Colonic mucosa (tissue), 4 donors: ENCODE data around the gene LAMTOR2. TPM values are rescaled to one million over a fixed set of nuclear protein-coding genes. Genes with fewer than 3 reads are reported as not detected.

Experiments
- DNase-seq: peaks from one replicate; pipeline ENCODE4 v3.0.0-alpha.2; 2020
- H3K27ac ChIP-seq: fragments of 200-600 bp; one replicate; pipeline ENCODE4 v1.8.0; 2021
- H3K27me3 ChIP-seq: fragments of 200-600 bp; one replicate; pipeline ENCODE4 v1.8.0; 2021
- H3K36me3 ChIP-seq: fragments of 200-600 bp; one replicate; pipeline ENCODE4 v1.8.0; 2021
- H3K4me1 ChIP-seq: fragments of 200-600 bp; one replicate; pipeline ENCODE4 v1.8.0; 2021; ENCODE audit warnings: mild to moderate bottlenecking
- H3K4me3 ChIP-seq: fragments of 200-600 bp; one replicate; pipeline ENCODE4 v1.8.0; 2021
- H3K9ac ChIP-seq, 2 donors: one replicate each; pipeline ENCODE4 v1.7.0; 2013; ENCODE audit warnings: control low read depth in 2 of 2, low read depth in 2 of 2, low read length in 2 of 2
- H3K9me3 ChIP-seq: fragments of 200-600 bp; one replicate; pipeline ENCODE4 v1.8.0; 2021
- CTCF ChIP-seq: fragments of 200-600 bp; IDR thresholded peaks from one replicate; pipeline ENCODE4 v1.8.0; 2022; ENCODE audit warnings: antibody characterized with exemption, mild to moderate bottlenecking
- intact Hi-C: fragments of 100-400 bp; cut with DNase I; formaldehyde crosslinking; loops from one replicate; pipeline ENCODE4 v1.14.1; 2022
- total RNA-seq, 2 donors: library from RNA; stranded (reverse); fragmentation: NEBNext Ultra II Directional in 1 of 2; extraction: Animal tissue kit (Norgen Biotek cat#: 25700) in 1 of 2; gene quantifications; one replicate each; pipeline ENCODE4 v1.2.1, GENCODE V29; 2021
- donor health status: healthy.
- donor health status: DM: no; HTN: no; CAD: no.
- donor health status: DM: no; HTN: no; CAD: no.

Gene LAMTOR2
- total RNA-seq, 2 donors from 2014 or later: 69.4 to 83.9 TPM

- DNase-seq: peak; percentile 35
- no peaks in the 10 kb centered on the region for H3K27me3 ChIP-seq
- no peak for TF ChIP-seq CTCF
- H3K9me3 ChIP-seq: no peaks in the 10 kb centered on the region
- H3K4me1 ChIP-seq: peaks cover 33% of the 10 kb centered on the region
- peak overlapping the region; percentile 94 for H3K27ac ChIP-seq
- peak overlapping the region; percentile 35 for H3K4me3 ChIP-seq
- intact Hi-C loops: no loop called here
- peak overlapping the region; percentile 77 to 81 for H3K9ac ChIP-seq
- H3K36me3 ChIP-seq: no peaks in the 10 kb centered on the region
These were observed 52.3 kb downstream of the LAMTOR2 start for GRCh38 chr1:156106624-156107488.

- intact Hi-C loops: no loop called here
- Histone ChIP-seq H3K36me3 (no peaks in the 10 kb centered on the region), H3K9me3 (no peaks in the 10 kb centered on the region), H3K4me1 (peaks cover 28% of the 10 kb centered on the region), H3K9ac (no peak overlapping the region), H3K27ac (no peak overlapping the region), H3K4me3 (no peak overlapping the region), H3K27me3 (no peaks in the 10 kb centered on the region)
- DNase-seq: no peak
- TF ChIP-seq CTCF: no peak
These were observed 53.5 kb downstream of the LAMTOR2 start for GRCh38 chr1:156108057-156108456.

Other genes starting within 250 kb of the LAMTOR2 start
- gene GON4L, start 197.6 kb upstream of the LAMTOR2 start, total RNA-seq: 10 to 100 TPM; 33.3 to 34.7 TPM
- gene SYT11, start 195.2 kb upstream of the LAMTOR2 start, total RNA-seq: 1 to 10 TPM; 1.2 to 4.6 TPM
- gene RIT1, start 143.4 kb upstream of the LAMTOR2 start, total RNA-seq: 10 to 100 TPM; 14.6 to 51.7 TPM
- gene KHDC4, start 120.4 kb upstream of the LAMTOR2 start, total RNA-seq: 10 to 100 TPM; 42.5 to 56.0 TPM
- 1 to 10 TPM; 4.2 to 4.6 TPM for gene RXFP4, start 113.1 kb upstream of the LAMTOR2 start, total RNA-seq
- gene ARHGEF2, start 76.2 kb upstream of the LAMTOR2 start, total RNA-seq: 10 to 100 TPM; 91.9 to 92.6 TPM
- 100 to 1,000 TPM; 204 to 208 TPM for gene SSR2, start 33.8 kb upstream of the LAMTOR2 start, total RNA-seq
- gene UBQLN4, start 984 bp upstream of the LAMTOR2 start, total RNA-seq: 10 to 100 TPM; 23.2 to 43.4 TPM
- 100 to 1,000 TPM; 213 TPM for gene RAB25, start 6.4 kb downstream of the LAMTOR2 start, total RNA-seq
- 1 to 10 TPM; 1.6 to 3.7 TPM for gene MEX3A, start 27.7 kb downstream of the LAMTOR2 start, total RNA-seq
- gene LMNA, start 59.9 kb downstream of the LAMTOR2 start, total RNA-seq: 100 to 1,000 TPM; 414 to 610 TPM
- gene SEMA4A, start 98.8 kb downstream of the LAMTOR2 start, total RNA-seq: 1 to 10 TPM; 4.5 to 5.6 TPM
- 10 to 100 TPM; 23.6 to 26.8 TPM for gene SLC25A44, start 139.3 kb downstream of the LAMTOR2 start, total RNA-seq
- 10 to 100 TPM; 44.4 to 49.4 TPM for gene PMF1, start 158.2 kb downstream of the LAMTOR2 start, total RNA-seq
- gene BGLAP, start 187.4 kb downstream of the LAMTOR2 start, total RNA-seq: 1 to 10 TPM; 1.2 to 2.2 TPM
- gene PAQR6, start 193.3 kb downstream of the LAMTOR2 start, total RNA-seq: 1 to 10 TPM; 1.1 to 2.9 TPM
- 100 to 1,000 TPM in 1 of 2 donors, 10 to 100 TPM in 1; 65.2 to 107 TPM for gene SMG5, start 228.0 kb downstream of the LAMTOR2 start, total RNA-seq
- 1 to 10 TPM; 2.9 to 7.0 TPM for gene TMEM79, start 229.5 kb downstream of the LAMTOR2 start, total RNA-seq
- gene GLMP, start 240.9 kb downstream of the LAMTOR2 start, total RNA-seq: 10 to 100 TPM; 31.8 to 46.2 TPM
- not detected for gene VHLL, start 244.5 kb downstream of the LAMTOR2 start, total RNA-seq